T-helper 2 cell (primary cell): ENCODE measurements around the gene PRXL2A.
"Not testable (repeated sequence)": the region's sequence is repeated elsewhere in the genome, so short reads cannot be mapped to it uniquely, and the experiment has no call there.

Experiments
- DNase-seq, 5 experiments: peaks; one replicate each; pipeline versions ENCODE4 v3.0.0 to v3.0.0-alpha.2; 2012 to 2022

Gene PRXL2A

GRCh38 chr10:80477813-80478212, 69.5 kb downstream of the PRXL2A start:
- no peak for DNase-seq

DNA sequence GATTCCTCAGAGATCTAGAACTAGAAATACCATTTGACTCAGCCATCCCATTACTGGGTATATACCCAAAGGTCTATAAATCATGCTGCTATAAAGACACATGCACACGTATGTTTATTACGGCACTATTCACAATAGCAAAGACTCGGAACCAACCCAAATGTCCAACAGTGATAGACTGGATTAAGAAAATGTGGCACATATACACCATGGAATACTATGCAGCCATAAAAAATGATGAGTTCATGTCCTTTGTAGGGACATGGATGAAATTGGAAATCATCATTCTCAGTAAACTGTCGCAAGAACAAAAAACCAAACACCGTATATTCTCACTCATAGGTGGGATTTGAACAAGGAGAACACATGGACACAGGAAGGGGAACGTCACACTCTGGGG, 72.0 kb downstream of the PRXL2A start:
- not testable (repeated sequence) for DNase-seq

GRCh38 chr10:80480852-80481251, 72.5 kb downstream of the PRXL2A start:
- no peak for DNase-seq

DNA sequence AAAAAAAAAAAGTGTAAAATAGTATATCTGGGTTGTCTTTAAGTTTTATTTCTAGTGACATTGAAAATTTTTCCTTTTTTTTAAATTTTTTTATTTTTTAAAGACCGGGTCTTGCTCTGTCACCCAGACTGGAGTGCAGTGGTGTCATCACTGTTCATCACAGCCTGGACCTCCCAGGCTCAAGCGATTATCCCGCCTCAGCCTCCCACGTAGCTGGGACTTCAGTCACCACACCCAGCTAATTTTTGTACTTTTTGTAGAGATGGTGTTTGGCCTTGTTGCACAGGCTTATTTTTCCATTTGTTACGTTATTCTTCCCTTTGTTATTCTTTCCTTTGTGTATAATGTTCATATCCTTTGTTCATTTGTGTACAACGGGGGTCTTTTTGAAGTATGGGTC, 75.9 kb downstream of the PRXL2A start:
- DNase-seq, result no peak

- no peak for DNase-seq
Observed at GRCh38 chr10:80484676-80485075, 76.3 kb downstream of the PRXL2A start.

- peak in 1 of 5 experiments; percentile 74 for DNase-seq
Observed at GRCh38 chr10:80485076-80485945, 77.0 kb downstream of the PRXL2A start.

- DNase-seq, result no peak
Observed at GRCh38 chr10:80485946-80486764, 77.8 kb downstream of the PRXL2A start.
